Esophagus muscularis mucosa (tissue), 4 donors: Measurements from ENCODE around the gene ACKR2.

ENCODE experiments used
- CTCF ChIP-seq, 3 experiments: fragments of 200-600 bp in 2 of 3; fragments of 450-650 bp in 1 of 3; sonication (generic) in 2 of 3; IDR thresholded peaks; one replicate each; pipeline ENCODE4 v1.5.1; 2017 to 2019; ENCODE audit warnings: antibody characterized with exemption in 3 of 3, mild to moderate bottlenecking in 2 of 3, moderate library complexity in 1 of 3
- EP300 ChIP-seq: sonication (generic); formaldehyde crosslinking; IDR thresholded peaks from one replicate; pipeline ENCODE4 v1.6.1; 2017; ENCODE audit warnings: antibody characterized with exemption
- POLR2AphosphoS5 ChIP-seq, 2 donors: sonication (generic); formaldehyde crosslinking; IDR thresholded peaks; one replicate each; pipeline ENCODE4 v1.6.1; 2017; ENCODE audit warnings: antibody characterized with exemption in 2 of 2

- TF ChIP-seq CTCF (IDR thresholded peaks at IDR 0.05): no peak
- TF ChIP-seq EP300: no peak
- no peak for TF ChIP-seq POLR2AphosphoS5 (IDR thresholded peaks at IDR 0.05)
These were observed 18.5 kb upstream of the ACKR2 start for GRCh38 chr3:42790714-42791229.
